GM18498 (cell line): ENCODE measurements around the gene TNC.
"Not testable (repeated sequence)": the region's sequence is repeated elsewhere in the genome, so short reads cannot be mapped to it uniquely, and the experiment has no call there.

Experiments
- ATAC-seq: cut with Tn5 transposase; IDR thresholded peaks from one replicate; pipeline ENCODE4 v1.9.1; 2021; ENCODE audit warnings: mild to moderate bottlenecking, moderate library complexity; ENCODE audit not compliant: unreplicated experiment

The TNC gene

DNA sequence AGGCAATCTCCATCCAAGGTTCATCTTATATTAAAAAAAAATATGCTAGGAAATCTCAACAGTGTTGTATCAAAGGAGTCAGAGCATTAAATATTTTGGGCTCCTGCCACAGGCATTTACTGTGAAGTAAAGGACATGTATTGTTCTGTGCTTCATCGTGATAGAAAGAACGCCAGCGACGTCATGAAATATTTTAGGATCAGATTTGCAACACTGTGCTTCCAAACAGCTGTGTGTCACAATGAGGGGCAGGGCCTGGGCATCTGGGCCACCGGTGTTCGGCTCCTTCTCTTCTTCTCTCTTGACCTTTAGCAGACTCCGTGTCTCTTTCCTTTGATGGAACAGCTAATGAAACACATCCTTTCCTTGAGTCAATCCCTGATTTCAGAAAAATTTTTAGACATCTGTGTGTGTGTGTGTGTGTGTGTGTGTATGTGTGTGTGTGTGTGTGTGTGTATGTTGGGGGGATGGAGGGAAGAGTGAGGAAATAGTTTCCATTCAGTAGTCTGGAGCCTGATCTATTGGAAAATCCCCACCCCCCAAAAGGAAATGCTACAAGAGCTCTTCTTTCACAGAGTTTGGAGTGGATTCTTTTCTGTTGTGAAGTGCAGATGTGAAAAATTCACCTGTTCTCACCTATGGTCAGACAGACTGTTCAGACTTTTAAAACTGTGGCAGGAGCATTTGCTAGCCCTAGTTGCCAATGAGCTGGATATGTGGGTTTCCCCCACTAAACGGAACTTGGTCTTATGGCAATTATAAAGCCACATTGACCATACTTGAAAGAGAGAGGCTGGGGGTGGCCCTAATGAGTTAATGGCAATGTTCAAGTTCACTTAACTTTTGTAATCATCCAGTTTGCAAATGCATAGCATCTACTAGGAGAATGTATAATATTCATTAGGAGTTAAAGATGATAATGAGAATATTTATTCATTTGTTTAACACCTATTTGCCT is 18.1 kb upstream of the TNC start:
- ATAC-seq: no peak

GRCh38 chr9:115134941-115135340 is 17.0 kb upstream of the TNC start:
- ATAC-seq: no peak

- ATAC-seq: no peak
These were observed 15.7 kb upstream of the TNC start for GRCh38 chr9:115133649-115134048.

DNA sequence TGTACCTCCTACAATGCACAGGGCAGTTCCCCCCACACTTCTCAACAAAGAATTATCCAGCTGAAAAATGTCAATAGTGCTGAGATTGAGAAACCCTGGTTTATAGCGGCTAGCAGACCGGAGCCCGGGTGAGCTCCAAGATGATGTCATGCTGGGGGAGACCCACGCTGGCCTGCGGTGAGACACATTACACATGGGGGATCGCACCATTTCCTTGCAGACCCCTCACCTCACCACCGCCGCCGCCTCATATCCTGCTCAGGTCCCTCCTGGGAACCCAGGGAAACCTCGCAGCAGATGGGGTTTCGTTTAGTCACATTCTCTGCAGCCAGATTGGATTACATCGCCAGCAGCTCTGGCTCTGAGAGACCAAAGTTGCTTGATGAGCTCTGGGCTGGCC is 14.7 kb upstream of the TNC start:
- no peak for ATAC-seq

GRCh38 chr9:115130176-115130575 is 12.2 kb upstream of the TNC start:
- no peak for ATAC-seq

DNA sequence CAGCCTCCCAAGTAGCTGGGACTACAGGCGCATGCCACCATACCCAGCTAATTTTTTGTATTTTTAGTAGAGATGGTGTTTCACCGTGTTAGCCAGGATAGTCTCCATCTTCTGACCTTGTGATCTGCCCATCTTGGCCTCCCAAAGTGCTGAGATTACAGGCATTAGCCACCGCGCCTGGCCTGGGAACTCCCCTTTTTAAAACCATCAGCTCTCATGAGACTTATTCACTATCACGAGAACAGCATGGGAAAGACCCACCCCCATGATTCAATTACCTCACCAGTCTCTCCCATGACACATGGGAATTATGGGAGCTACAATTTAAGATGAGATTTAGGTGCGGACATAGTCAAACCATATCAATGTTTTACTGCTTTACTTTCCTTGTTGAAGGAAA is 10.8 kb upstream of the TNC start:
- not testable (repeated sequence) for ATAC-seq

- ATAC-seq: no peak
These were observed 9.3 kb upstream of the TNC start for GRCh38 chr9:115127191-115127817.

DNA sequence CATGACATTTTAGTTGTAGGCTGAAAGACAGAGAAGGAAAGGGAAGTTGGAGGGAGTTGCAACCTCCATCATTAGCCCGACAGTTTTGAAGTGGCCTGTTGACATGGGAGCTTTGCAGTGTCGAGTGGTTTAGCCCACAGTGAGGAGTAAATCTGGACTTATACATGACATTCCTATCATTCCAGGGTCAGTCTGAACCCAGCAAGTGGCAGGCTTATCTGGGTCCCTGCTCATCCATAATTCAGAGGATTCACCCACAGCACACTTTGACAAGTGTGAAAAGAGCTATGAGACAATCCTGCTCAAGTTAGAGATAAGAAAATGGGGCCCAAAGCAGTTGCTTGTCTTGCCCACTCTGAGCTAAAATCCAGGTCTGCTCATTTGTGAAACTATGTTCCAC is 8.4 kb upstream of the TNC start:
- no peak for ATAC-seq

DNA sequence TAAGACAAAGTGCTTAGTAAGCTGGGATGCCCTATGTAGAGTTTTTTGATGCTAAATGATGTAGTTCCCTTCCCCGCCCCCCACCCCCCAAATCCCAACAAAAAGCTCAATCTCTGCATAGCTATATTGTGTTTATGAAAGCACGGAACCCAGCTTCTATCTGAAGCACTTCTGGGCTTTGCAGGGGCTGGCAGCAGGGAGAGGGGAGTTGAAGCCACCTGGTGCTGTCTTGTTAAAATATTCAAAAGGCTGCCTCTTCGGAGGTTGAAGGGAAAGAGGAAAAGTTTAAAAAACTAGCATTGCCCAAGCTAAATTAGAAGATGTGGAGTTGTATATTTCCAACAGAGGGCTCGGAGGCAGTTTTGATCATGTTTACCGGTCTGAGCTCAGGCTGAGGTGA is 5.0 kb upstream of the TNC start:
- no peak for ATAC-seq

DNA sequence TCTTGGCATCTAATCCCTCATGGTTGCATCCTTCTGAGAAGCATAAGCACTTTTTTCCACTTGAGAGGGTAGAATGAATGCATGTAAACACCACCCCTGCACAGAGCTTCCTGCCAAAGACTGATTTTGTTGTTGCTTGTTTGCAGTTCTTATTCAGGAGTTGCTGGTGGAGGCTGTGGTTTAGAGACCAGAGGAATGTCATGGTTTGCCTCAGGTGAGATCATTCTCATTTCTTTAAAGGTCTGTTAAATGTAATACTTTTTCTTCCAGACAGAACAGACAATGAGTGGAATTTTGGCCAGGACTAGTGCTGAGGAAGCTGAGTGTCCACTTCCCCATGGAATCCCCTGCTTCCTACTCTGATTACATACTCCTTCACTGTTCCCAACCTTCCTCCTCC is 3.2 kb upstream of the TNC start:
- no peak for ATAC-seq

GRCh38 chr9:115118879-115119218 is 892 bp upstream of the TNC start:
- no peak for ATAC-seq

DNA sequence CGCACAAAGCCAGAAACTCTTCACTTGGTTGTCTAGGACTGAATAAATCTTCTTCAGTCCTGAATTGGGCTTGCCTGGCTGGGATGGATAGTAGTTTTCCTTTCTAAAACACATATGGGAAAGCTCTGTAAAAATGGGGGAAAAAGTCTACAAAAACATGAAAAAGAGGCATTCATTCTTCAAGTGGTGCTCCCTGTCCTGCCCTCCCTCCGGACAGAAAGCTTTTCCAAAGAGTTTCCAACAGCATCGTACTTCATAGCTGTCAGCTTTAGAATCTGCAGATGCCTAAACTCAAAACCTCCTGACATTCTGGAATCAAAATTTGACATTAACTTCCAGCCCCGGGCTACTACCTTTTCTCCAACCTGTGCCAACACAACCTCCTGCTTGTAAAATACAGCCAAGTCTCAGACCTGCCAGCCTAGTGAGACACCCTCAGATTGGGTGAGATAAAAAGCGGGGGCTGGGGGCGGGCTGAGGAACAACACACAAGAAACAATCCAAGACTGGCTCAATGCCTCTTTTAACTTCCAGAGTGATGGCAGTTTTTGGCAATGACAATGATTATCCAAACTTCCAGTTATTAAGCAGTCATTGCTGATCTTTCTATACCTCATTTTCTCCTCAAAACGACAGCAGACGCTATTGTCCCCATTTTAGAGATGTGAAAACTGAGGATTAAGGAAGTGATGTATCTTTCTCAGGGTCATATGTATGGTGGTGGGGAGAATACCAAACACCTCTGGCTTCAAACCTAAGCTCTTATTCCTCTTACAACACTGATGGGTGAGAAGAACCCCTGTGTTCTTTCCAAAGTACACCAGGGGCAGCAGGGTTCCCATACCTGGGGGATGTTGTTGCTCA is 1.3 kb downstream of the TNC start:
- ATAC-seq: no peak

DNA sequence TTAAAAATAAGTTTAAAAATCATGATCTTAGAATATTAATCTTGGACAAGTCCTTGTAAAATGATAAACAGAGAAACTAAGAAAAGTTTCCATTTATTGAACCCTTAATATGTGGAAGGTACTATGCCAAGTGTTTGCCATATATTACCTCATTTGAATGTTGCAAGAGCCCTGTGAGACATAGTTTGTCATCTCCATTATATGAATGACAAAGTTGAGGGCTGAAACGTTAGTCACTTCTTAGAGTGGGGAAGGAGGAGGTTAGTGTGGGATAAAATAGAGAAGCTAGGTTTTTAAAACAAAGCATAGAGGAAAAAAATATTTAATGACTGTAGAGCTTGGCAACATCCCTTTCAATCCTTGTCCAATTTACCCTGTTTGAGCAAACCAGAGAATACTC is 2.0 kb downstream of the TNC start:
- no peak for ATAC-seq

GRCh38 chr9:115115117-115115880 is 2.7 kb downstream of the TNC start:
- ATAC-seq: no peak

GRCh38 chr9:115114546-115114945 is 3.4 kb downstream of the TNC start:
- no peak for ATAC-seq

DNA sequence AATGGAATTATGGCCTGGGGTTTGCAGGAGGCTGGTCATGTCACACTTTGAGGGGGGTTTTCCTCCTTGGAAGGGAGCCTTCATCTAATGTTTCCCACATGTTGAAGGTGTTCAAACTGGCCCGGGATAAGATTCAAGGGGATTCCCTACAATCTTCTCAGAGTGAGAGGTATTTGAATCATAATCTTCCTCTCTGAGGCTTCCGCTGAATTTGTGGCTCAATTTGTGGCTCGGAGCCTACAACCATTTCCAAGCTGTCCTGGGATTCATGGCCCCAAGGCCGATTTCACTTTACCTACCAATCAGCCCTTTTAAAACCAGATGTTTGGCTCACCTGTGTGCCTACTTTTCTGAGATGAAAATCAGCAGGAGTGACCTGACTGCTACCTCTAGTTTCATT is 3.9 kb downstream of the TNC start:
- no peak for ATAC-seq

- ATAC-seq: no peak
These were observed 6.1 kb downstream of the TNC start for GRCh38 chr9:115111874-115112273.

- no peak for ATAC-seq
These were observed 8.5 kb downstream of the TNC start for GRCh38 chr9:115109486-115109885.

DNA sequence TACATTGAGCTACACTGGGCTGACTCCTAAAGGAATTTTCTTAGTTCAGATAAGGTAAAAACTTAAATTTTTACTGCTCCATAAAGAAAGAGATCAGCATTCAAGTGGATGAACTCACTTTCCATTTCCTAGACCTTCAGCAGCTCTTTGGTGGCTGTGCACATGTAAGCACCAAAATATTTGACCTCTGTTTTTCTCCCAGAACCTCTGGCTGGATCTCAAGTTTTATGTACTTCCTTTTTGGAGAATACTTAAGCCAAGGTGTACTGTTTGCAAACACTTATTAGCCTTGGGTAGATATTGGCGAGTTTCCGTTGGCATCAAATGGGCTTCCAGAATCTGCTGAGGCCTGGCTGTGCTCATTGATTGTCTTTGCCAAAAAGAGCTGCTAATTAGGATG is 10.3 kb downstream of the TNC start:
- ATAC-seq: no peak

GRCh38 chr9:115106642-115107041 is 11.3 kb downstream of the TNC start:
- no peak for ATAC-seq

- no peak for ATAC-seq
These were observed 12.0 kb downstream of the TNC start for GRCh38 chr9:115106001-115106400.
